GM12878 (cell line): ENCODE data around the gene A1BG. TPM values are rescaled to one million over a fixed set of nuclear protein-coding genes. Genes with fewer than 3 reads are reported as not detected.

Experiments used
- CBX5 ChIP-seq: sonication (generic); IDR thresholded peaks from 2 replicates; pipeline ENCODE4 v1.6.1; 2016; ENCODE audit warnings: low read depth, moderate library complexity, mild to moderate bottlenecking, inconsistent platforms
- EZH2 ChIP-seq: IDR thresholded peaks from 2 replicates; pipeline ENCODE4 v1.6.1; 2012; ENCODE audit warnings: low read depth, mild to moderate bottlenecking, control low read depth, inconsistent platforms, low read length, borderline replicate concordance; ENCODE audit not compliant: control insufficient read depth
- HDGF ChIP-seq: fragments of 450-650 bp; IDR thresholded peaks from 2 replicates; pipeline ENCODE4 v1.6.1; 2016; ENCODE audit warnings: antibody characterized with exemption
- IKZF1 ChIP-seq: fragments of 450-650 bp; conservative IDR thresholded peaks from 2 replicates; pipeline ENCODE4 v1.6.1; 2017; ENCODE audit warnings: antibody characterized with exemption, mild to moderate bottlenecking
- JUND ChIP-seq: IDR thresholded peaks from 2 replicates; pipeline ENCODE4 v1.6.1; 2012; ENCODE audit warnings: low read depth, mild to moderate bottlenecking, low read length, improper control_type of control experiment, moderate library complexity
- KAT2A ChIP-seq: conservative IDR thresholded peaks from 2 replicates; pipeline ENCODE4 v1.6.1; 2011; ENCODE audit warnings: low read depth, low read length; ENCODE audit not compliant: control insufficient read depth
- NR2F1 ChIP-seq: fragments of 450-650 bp; conservative IDR thresholded peaks from 2 replicates; pipeline ENCODE4 v1.6.1; 2017; ENCODE audit warnings: mild to moderate bottlenecking
- PML ChIP-seq: IDR thresholded peaks from 2 replicates; pipeline ENCODE4 v1.6.1; 2012; ENCODE audit warnings: low read length, inconsistent platforms
- RAD51 ChIP-seq: fragments of 450-650 bp; IDR thresholded peaks from 2 replicates; pipeline ENCODE4 v1.6.1; 2016; ENCODE audit warnings: moderate library complexity, mild to moderate bottlenecking, inconsistent platforms
- RELA ChIP-seq: fragments of 450-650 bp; IDR thresholded peaks from 2 replicates; pipeline ENCODE4 v1.8.0; 2014; ENCODE audit warnings: borderline replicate concordance; ENCODE audit not compliant: partially characterized antibody
- SIX5 ChIP-seq: IDR thresholded peaks from 2 replicates; pipeline ENCODE4 v1.6.1; 2011; ENCODE audit warnings: mild to moderate bottlenecking, low read depth, low read length, moderate library complexity; ENCODE audit not compliant: severe bottlenecking
- SUZ12 ChIP-seq: fragments of 200-600 bp; sonication (generic); IDR thresholded peaks from one replicate; pipeline ENCODE4 v1.6.1; 2018; ENCODE audit warnings: antibody characterized with exemption, mild to moderate bottlenecking; ENCODE audit not compliant: unreplicated experiment
- WRNIP1 ChIP-seq: IDR thresholded peaks from 2 replicates; pipeline ENCODE4 v1.6.1; 2011; ENCODE audit warnings: low read depth, low read length, improper control_type of control experiment, borderline replicate concordance
- YBX1 ChIP-seq: fragments of 450-650 bp; IDR thresholded peaks from 2 replicates; pipeline ENCODE4 v1.6.1; 2016; ENCODE audit warnings: antibody characterized with exemption
- YY1 ChIP-seq: IDR thresholded peaks from 2 replicates; pipeline ENCODE4 v1.6.1; 2011; ENCODE audit warnings: low read depth, mild to moderate bottlenecking, low read length
- ZNF207 ChIP-seq: fragments of 450-650 bp; IDR thresholded peaks from 2 replicates; pipeline ENCODE4 v1.6.1; 2014; ENCODE audit warnings: antibody characterized with exemption, mild to moderate bottlenecking, borderline replicate concordance
- polyA plus RNA-seq, 11 experiments: library from polyadenylated mRNA; depleted of rRNA in 4 of 11; unstranded in 6 of 11; stranded (reverse) in 5 of 11; fragments of >200 nt; fragmentation: Nextera tagmentation in 4 of 11; fragmentation: Illumina TruSeq in 1 of 11; extraction: Ambion mirVana in 4 of 11; extraction: Trizol in 1 of 11; gene quantifications; 1 replicate in 1 of 11; 2 replicates in 10 of 11; pipeline versions ENCODE4 v1.2.1 to v1.2.3, GENCODE V29; 2011 to 2016; ENCODE audit warnings: inconsistent platforms in 2 of 11, missing spikeins in 2 of 11, low read depth in 1 of 11
- total RNA-seq, 4 experiments: library from RNA; depleted of rRNA in 3 of 4; stranded (reverse); fragments of >200 nt in 3 of 4; fragmentation: Illumina TruSeq in 1 of 4; extraction: Trizol in 1 of 4; gene quantifications; 2 replicates each; pipeline versions ENCODE4 v1.2.1 to v1.2.3, GENCODE V29; 2013 to 2021
- TF ChIP-seq, protein P1 (sequence below): IDR thresholded peaks from 2 replicates; pipeline ENCODE4 v1.6.1; 2012; ENCODE audit warnings: mild to moderate bottlenecking, low read depth, low read length
- TF ChIP-seq, protein P2 (sequence below): fragments of 450-650 bp; conservative IDR thresholded peaks from 2 replicates; pipeline ENCODE4 v1.6.1; 2017; ENCODE audit warnings: mild to moderate bottlenecking, moderate library complexity
- TF ChIP-seq, protein P3 (sequence below): fragments of 450-650 bp; IDR thresholded peaks from 2 replicates; pipeline ENCODE4 v1.6.1; 2018; ENCODE audit warnings: mild to moderate bottlenecking, low read depth, moderate library complexity; ENCODE audit not compliant: partially characterized antibody
- TF ChIP-seq, protein P4 (sequence below): fragments of 450-650 bp; IDR thresholded peaks from 2 replicates; pipeline ENCODE4 v1.6.1; 2017; ENCODE audit warnings: low read depth, mild to moderate bottlenecking, moderate library complexity

Gene A1BG
- total and polyA plus RNA-seq, 10 of the 15 experiments (the other 5 are each of a cell fraction or from before 2014, with no cell fraction given) = 0.34 to 29.6 (median 11.8) TPM

DNA sequence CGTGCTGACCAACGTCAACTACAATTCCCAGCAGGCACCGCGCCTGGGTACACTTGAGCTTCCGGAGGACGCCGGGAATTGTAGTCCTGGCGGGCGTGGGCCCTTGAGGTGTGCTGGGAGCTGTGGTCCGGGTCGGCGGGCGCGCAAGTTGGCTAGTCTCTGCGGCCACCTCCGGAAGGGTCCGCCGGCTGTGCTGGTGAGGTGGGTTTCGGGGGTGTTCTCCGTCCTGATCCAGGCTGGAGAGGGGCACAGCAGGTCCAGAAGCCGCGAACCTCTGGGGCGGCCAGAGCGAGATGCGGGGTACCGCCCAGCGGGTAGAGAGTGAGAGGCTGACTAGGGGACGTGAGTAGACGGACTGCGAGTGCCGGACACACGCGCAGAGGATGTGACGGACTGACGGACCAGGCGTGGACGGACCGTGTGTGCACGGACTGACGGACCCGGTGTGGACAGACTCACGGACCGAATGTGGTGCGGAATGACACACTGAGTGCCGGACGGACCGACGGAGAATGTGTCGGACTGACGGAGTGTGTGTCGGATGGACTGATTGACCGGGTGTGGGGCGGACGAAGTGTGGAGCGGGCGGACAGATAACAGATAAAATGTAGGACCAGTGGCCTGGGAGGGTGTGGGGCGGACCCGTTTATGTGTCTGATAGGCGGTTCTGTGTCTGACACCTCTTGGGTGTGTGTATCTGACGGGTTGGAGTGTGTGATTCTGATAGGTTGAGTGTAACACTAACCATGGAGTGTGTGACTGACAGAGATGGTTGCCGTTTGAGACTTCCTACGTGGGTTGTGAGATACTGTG is 26.2 kb downstream of the A1BG start, which contains the start of gene ZSCAN22 (continued):
- peak; percentile 87 for TF ChIP-seq RELA
- no peak for TF ChIP-seq WRNIP1
- no peak for TF ChIP-seq KAT2A
- TF ChIP-seq HDGF = peak; percentile 84
- 0 out of 2 replicates have a peak, but pooled peaks have one; percentile 30 for TF ChIP-seq JUND
- TF ChIP-seq, protein P1, sequence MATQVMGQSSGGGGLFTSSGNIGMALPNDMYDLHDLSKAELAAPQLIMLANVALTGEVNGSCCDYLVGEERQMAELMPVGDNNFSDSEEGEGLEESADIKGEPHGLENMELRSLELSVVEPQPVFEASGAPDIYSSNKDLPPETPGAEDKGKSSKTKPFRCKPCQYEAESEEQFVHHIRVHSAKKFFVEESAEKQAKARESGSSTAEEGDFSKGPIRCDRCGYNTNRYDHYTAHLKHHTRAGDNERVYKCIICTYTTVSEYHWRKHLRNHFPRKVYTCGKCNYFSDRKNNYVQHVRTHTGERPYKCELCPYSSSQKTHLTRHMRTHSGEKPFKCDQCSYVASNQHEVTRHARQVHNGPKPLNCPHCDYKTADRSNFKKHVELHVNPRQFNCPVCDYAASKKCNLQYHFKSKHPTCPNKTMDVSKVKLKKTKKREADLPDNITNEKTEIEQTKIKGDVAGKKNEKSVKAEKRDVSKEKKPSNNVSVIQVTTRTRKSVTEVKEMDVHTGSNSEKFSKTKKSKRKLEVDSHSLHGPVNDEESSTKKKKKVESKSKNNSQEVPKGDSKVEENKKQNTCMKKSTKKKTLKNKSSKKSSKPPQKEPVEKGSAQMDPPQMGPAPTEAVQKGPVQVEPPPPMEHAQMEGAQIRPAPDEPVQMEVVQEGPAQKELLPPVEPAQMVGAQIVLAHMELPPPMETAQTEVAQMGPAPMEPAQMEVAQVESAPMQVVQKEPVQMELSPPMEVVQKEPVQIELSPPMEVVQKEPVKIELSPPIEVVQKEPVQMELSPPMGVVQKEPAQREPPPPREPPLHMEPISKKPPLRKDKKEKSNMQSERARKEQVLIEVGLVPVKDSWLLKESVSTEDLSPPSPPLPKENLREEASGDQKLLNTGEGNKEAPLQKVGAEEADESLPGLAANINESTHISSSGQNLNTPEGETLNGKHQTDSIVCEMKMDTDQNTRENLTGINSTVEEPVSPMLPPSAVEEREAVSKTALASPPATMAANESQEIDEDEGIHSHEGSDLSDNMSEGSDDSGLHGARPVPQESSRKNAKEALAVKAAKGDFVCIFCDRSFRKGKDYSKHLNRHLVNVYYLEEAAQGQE = no peak
- no peak for TF ChIP-seq CBX5
- TF ChIP-seq NR2F1 = no peak
- TF ChIP-seq, protein P2, sequence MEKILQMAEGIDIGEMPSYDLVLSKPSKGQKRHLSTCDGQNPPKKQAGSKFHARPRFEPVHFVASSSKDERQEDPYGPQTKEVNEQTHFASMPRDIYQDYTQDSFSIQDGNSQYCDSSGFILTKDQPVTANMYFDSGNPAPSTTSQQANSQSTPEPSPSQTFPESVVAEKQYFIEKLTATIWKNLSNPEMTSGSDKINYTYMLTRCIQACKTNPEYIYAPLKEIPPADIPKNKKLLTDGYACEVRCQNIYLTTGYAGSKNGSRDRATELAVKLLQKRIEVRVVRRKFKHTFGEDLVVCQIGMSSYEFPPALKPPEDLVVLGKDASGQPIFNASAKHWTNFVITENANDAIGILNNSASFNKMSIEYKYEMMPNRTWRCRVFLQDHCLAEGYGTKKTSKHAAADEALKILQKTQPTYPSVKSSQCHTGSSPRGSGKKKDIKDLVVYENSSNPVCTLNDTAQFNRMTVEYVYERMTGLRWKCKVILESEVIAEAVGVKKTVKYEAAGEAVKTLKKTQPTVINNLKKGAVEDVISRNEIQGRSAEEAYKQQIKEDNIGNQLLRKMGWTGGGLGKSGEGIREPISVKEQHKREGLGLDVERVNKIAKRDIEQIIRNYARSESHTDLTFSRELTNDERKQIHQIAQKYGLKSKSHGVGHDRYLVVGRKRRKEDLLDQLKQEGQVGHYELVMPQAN = no peak; the same call in none of the 2 replicates
- TF ChIP-seq, protein P3, sequence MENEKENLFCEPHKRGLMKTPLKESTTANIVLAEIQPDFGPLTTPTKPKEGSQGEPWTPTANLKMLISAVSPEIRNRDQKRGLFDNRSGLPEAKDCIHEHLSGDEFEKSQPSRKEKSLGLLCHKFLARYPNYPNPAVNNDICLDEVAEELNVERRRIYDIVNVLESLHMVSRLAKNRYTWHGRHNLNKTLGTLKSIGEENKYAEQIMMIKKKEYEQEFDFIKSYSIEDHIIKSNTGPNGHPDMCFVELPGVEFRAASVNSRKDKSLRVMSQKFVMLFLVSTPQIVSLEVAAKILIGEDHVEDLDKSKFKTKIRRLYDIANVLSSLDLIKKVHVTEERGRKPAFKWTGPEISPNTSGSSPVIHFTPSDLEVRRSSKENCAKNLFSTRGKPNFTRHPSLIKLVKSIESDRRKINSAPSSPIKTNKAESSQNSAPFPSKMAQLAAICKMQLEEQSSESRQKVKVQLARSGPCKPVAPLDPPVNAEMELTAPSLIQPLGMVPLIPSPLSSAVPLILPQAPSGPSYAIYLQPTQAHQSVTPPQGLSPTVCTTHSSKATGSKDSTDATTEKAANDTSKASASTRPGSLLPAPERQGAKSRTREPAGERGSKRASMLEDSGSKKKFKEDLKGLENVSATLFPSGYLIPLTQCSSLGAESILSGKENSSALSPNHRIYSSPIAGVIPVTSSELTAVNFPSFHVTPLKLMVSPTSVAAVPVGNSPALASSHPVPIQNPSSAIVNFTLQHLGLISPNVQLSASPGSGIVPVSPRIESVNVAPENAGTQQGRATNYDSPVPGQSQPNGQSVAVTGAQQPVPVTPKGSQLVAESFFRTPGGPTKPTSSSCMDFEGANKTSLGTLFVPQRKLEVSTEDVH = no peak
- peak; percentile 100 for TF ChIP-seq IKZF1
- peak; percentile 50 for TF ChIP-seq YY1
- TF ChIP-seq ZNF207 = peak; percentile 93
- peak; percentile 99 for TF ChIP-seq SIX5
- TF ChIP-seq EZH2 = no peak
- TF ChIP-seq, protein P4, sequence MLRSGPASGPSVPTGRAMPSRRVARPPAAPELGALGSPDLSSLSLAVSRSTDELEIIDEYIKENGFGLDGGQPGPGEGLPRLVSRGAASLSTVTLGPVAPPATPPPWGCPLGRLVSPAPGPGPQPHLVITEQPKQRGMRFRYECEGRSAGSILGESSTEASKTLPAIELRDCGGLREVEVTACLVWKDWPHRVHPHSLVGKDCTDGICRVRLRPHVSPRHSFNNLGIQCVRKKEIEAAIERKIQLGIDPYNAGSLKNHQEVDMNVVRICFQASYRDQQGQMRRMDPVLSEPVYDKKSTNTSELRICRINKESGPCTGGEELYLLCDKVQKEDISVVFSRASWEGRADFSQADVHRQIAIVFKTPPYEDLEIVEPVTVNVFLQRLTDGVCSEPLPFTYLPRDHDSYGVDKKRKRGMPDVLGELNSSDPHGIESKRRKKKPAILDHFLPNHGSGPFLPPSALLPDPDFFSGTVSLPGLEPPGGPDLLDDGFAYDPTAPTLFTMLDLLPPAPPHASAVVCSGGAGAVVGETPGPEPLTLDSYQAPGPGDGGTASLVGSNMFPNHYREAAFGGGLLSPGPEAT = peak; percentile 93
- no peak for TF ChIP-seq YBX1
- no peak for TF ChIP-seq SUZ12
- peak; percentile 75; the same call in 1 of the 2 replicates for TF ChIP-seq PML
- TF ChIP-seq RAD51 = no peak
